T-helper 1 cell treated with Interleukin-12 subunit alpha and Interleukin-12 subunit beta and Interleukin-4 antibody, amounts not matched to agents 30 μg/mL and 1 μg/mL, for 36 hours (primary cell): ENCODE measurements around the gene ALPK1.

Experiments
- H3K27ac Mint-ChIP-seq: one replicate; pipeline ENCODE4 v1.8.0; 2021; ENCODE audit warnings: mild to moderate bottlenecking, mixed read lengths
- H3K27me3 Mint-ChIP-seq: one replicate; pipeline ENCODE4 v1.8.0; 2021; ENCODE audit warnings: low read depth, mixed read lengths
- H3K36me3 Mint-ChIP-seq: one replicate; pipeline ENCODE4 v1.8.0; 2021; ENCODE audit warnings: low read depth, mixed read lengths
- H3K4me1 Mint-ChIP-seq: one replicate; pipeline ENCODE4 v1.8.0; 2021; ENCODE audit warnings: low read depth, mixed read lengths
- H3K4me3 Mint-ChIP-seq: one replicate; pipeline ENCODE4 v1.8.0; 2021; ENCODE audit warnings: mild to moderate bottlenecking, moderate library complexity, mixed read lengths
- H3K9me3 Mint-ChIP-seq: one replicate; pipeline ENCODE4 v1.8.0; 2021; ENCODE audit warnings: mixed read lengths

The ALPK1 gene

GRCh38 chr4:112329672-112330375 lies 32.7 kb downstream of the ALPK1 start:
- Mint-ChIP-seq H3K4me3 (no peak overlapping the region), H3K36me3 (peaks cover 31% of the 10 kb centered on the region), H3K9me3 (no peaks in the 10 kb centered on the region), H3K27me3 (no peaks in the 10 kb centered on the region), H3K27ac (no peak overlapping the region), H3K4me1 (peaks cover 4% of the 10 kb centered on the region)

GRCh38 chr4:112330921-112331320 lies 33.8 kb downstream of the ALPK1 start:
- Mint-ChIP-seq H3K27me3 (no peaks in the 10 kb centered on the region), H3K4me3 (no peak overlapping the region), H3K4me1 (peaks cover 4% of the 10 kb centered on the region), H3K36me3 (peaks cover 30% of the 10 kb centered on the region), H3K27ac (no peak overlapping the region), H3K9me3 (no peaks in the 10 kb centered on the region)

GRCh38 chr4:112332398-112332797 lies 35.2 kb downstream of the ALPK1 start:
- Mint-ChIP-seq H3K27me3 (no peaks in the 10 kb centered on the region), H3K4me1 (peaks cover 4% of the 10 kb centered on the region), H3K36me3 (peaks cover 23% of the 10 kb centered on the region), H3K9me3 (no peaks in the 10 kb centered on the region), H3K27ac (no peak overlapping the region), H3K4me3 (no peak overlapping the region)

- no peaks in the 10 kb centered on the region for H3K27me3 Mint-ChIP-seq
- peaks cover 2% of the 10 kb centered on the region for H3K4me1 Mint-ChIP-seq
- peaks cover 9% of the 10 kb centered on the region for H3K36me3 Mint-ChIP-seq
- H3K9me3 Mint-ChIP-seq, result no peaks in the 10 kb centered on the region
- H3K27ac Mint-ChIP-seq, result no peak overlapping the region
- no peak overlapping the region for H3K4me3 Mint-ChIP-seq
Measured at GRCh38 chr4:112340023-112340422, 42.9 kb downstream of the ALPK1 start.

GRCh38 chr4:112341033-112341432 lies 43.9 kb downstream of the ALPK1 start:
- no peaks in the 10 kb centered on the region for H3K9me3 Mint-ChIP-seq

GRCh38 chr4:112343330-112344080 lies 46.3 kb downstream of the ALPK1 start:
- Mint-ChIP-seq H3K27me3 (no peaks in the 10 kb centered on the region), H3K4me1 (peaks cover 2% of the 10 kb centered on the region), H3K4me3 (no peak overlapping the region), H3K27ac (no peak overlapping the region), H3K36me3 (peaks cover 6% of the 10 kb centered on the region), H3K9me3 (no peaks in the 10 kb centered on the region)

More at GRCh38 chr4:112341033-112341432, 43.9 kb downstream of the ALPK1 start:
- Mint-ChIP-seq H3K36me3 (peaks cover 6% of the 10 kb centered on the region), H3K27me3 (no peaks in the 10 kb centered on the region), H3K4me3 (no peak overlapping the region), H3K27ac (no peak overlapping the region), H3K4me1 (peaks cover 2% of the 10 kb centered on the region)

GRCh38 chr4:112348488-112349158 lies 51.5 kb downstream of the ALPK1 start:
- no peak overlapping the region for H3K4me3 Mint-ChIP-seq
- H3K27me3 Mint-ChIP-seq, result no peaks in the 10 kb centered on the region
- no peaks in the 10 kb centered on the region for H3K9me3 Mint-ChIP-seq
- peaks cover 10% of the 10 kb centered on the region for H3K36me3 Mint-ChIP-seq
- no peaks in the 10 kb centered on the region for H3K4me1 Mint-ChIP-seq
- no peak overlapping the region for H3K27ac Mint-ChIP-seq

GRCh38 chr4:112352736-112353135 lies 55.6 kb downstream of the ALPK1 start:
- H3K27me3 Mint-ChIP-seq, result no peaks in the 10 kb centered on the region
- H3K9me3 Mint-ChIP-seq, result peaks cover 5% of the 10 kb centered on the region
- H3K36me3 Mint-ChIP-seq, result peaks cover 23% of the 10 kb centered on the region
- no peak overlapping the region for H3K27ac Mint-ChIP-seq
- H3K4me1 Mint-ChIP-seq, result no peaks in the 10 kb centered on the region
- H3K4me3 Mint-ChIP-seq, result no peak overlapping the region

GRCh38 chr4:112355662-112356061 lies 58.5 kb downstream of the ALPK1 start:
- Mint-ChIP-seq H3K36me3 (peaks cover 28% of the 10 kb centered on the region), H3K9me3 (peaks cover 17% of the 10 kb centered on the region), H3K27me3 (no peaks in the 10 kb centered on the region), H3K27ac (no peak overlapping the region), H3K4me3 (no peak overlapping the region), H3K4me1 (no peaks in the 10 kb centered on the region)

- Mint-ChIP-seq H3K27me3 (no peaks in the 10 kb centered on the region), H3K4me3 (no peak overlapping the region), H3K36me3 (peaks cover 42% of the 10 kb centered on the region), H3K9me3 (peaks cover 30% of the 10 kb centered on the region), H3K4me1 (peaks cover 4% of the 10 kb centered on the region), H3K27ac (no peak overlapping the region)
Measured at GRCh38 chr4:112357453-112357852, 60.3 kb downstream of the ALPK1 start.

- Mint-ChIP-seq H3K4me3 (no peak overlapping the region), H3K4me1 (peaks cover 4% of the 10 kb centered on the region), H3K27ac (no peak overlapping the region), H3K27me3 (no peaks in the 10 kb centered on the region), H3K9me3 (peaks cover 32% of the 10 kb centered on the region), H3K36me3 (peaks cover 42% of the 10 kb centered on the region)
Measured at GRCh38 chr4:112357897-112358296, 60.7 kb downstream of the ALPK1 start.

- Mint-ChIP-seq H3K4me3 (no peak overlapping the region), H3K9me3 (peaks cover 37% of the 10 kb centered on the region), H3K36me3 (peaks cover 45% of the 10 kb centered on the region), H3K4me1 (peaks cover 4% of the 10 kb centered on the region), H3K27me3 (no peaks in the 10 kb centered on the region), H3K27ac (no peak overlapping the region)
Measured at GRCh38 chr4:112358415-112358814, 61.2 kb downstream of the ALPK1 start.

- no peak overlapping the region for H3K4me3 Mint-ChIP-seq
- H3K27ac Mint-ChIP-seq, result no peak overlapping the region
- H3K36me3 Mint-ChIP-seq, result peaks cover 46% of the 10 kb centered on the region
- H3K9me3 Mint-ChIP-seq, result peaks cover 42% of the 10 kb centered on the region
- no peaks in the 10 kb centered on the region for H3K27me3 Mint-ChIP-seq
- peaks cover 4% of the 10 kb centered on the region for H3K4me1 Mint-ChIP-seq
Measured at GRCh38 chr4:112358952-112359749, 62.0 kb downstream of the ALPK1 start.

GRCh38 chr4:112361181-112361791 lies 64.1 kb downstream of the ALPK1 start:
- peaks cover 4% of the 10 kb centered on the region for H3K4me1 Mint-ChIP-seq
- no peak overlapping the region for H3K4me3 Mint-ChIP-seq
- no peaks in the 10 kb centered on the region for H3K27me3 Mint-ChIP-seq
- H3K9me3 Mint-ChIP-seq, result peaks cover 58% of the 10 kb centered on the region
- peaks cover 36% of the 10 kb centered on the region for H3K36me3 Mint-ChIP-seq
- H3K27ac Mint-ChIP-seq, result no peak overlapping the region
